Testis (tissue), 3 donors: Measurements from ENCODE around the gene ITPKC. TPM values are rescaled to one million over a fixed set of nuclear protein-coding genes. Genes with fewer than 3 reads are reported as not detected.

ENCODE experiments used
- DNase-seq: peaks from one replicate; pipeline ENCODE4 v3.0.0-alpha.2; 2019
- H3K27ac ChIP-seq, 2 donors: fragments of 200-600 bp; sonication (generic); one replicate each; pipeline ENCODE4 v1.5.1; 2019
- H3K27me3 ChIP-seq: fragments of 200-600 bp; sonication (generic); one replicate; pipeline ENCODE4 v1.5.1; 2019
- H3K36me3 ChIP-seq: fragments of 200-600 bp; sonication (generic); one replicate; pipeline ENCODE4 v1.5.1; 2017; ENCODE audit warnings: low read depth; ENCODE audit errors: missing control alignments
- H3K4me1 ChIP-seq: fragments of 200-600 bp; sonication (generic); one replicate; pipeline ENCODE4 v1.5.1; 2019
- H3K4me3 ChIP-seq, 2 donors: fragments of 200-600 bp; sonication (generic); one replicate each; pipeline ENCODE4 v1.5.1; 2017 to 2019
- H3K9me3 ChIP-seq: fragments of 200-600 bp; sonication (generic); one replicate; pipeline ENCODE4 v1.5.1; 2017
- POLR2A ChIP-seq: fragments of 450-650 bp; IDR thresholded peaks from one replicate; pipeline ENCODE4 v1.6.1; 2017; ENCODE audit warnings: antibody characterized with exemption, mild to moderate bottlenecking, moderate library complexity
- WGBS, 2 donors: methylation state at CpG; one replicate each; pipeline ENCODE4 v1.1.5; 2018; 5-methylcytosine and 5-hydroxymethylcytosine counted together
- intact Hi-C: fragments of 100-400 bp; cut with DNase I; formaldehyde crosslinking; loops from one replicate; pipeline ENCODE4 v1.15.1; 2023; ENCODE audit warnings: low total_unique reads
- polyA plus RNA-seq: library from polyadenylated mRNA; stranded (reverse); fragments of 350-450 nt; fragmentation: Illumina TruSeq; extraction: RNeasy Lipid Tissue Mini Kit (QIAGEN cat#74804); gene quantifications from one replicate; pipeline ENCODE4 v1.2.3, GENCODE V29; 2014; ENCODE audit warnings: low read depth, low replicate concordance; ENCODE audit not compliant: insufficient read depth
- total RNA-seq, 2 donors: library from RNA; depleted of rRNA; stranded (reverse); fragments of >200 nt; gene quantifications; one replicate each; pipeline ENCODE4 v1.2.3, GENCODE V29; 2016
- TF ChIP-seq, protein P1 (sequence below), 3 experiments: fragments of 450-650 bp in 2 of 3; fragments of 200-600 bp in 1 of 3; sonication (generic) in 1 of 3; IDR thresholded peaks; one replicate each; pipeline ENCODE4 v1.5.1; 2016 to 2019; ENCODE audit warnings: antibody characterized with exemption in 3 of 3, mild to moderate bottlenecking in 2 of 3, moderate library complexity in 1 of 3

ITPKC gene
- total and polyA plus RNA-seq, 3 donors from 2014 or later, result 11.6 to 20.8 (median 19.2) TPM

DNA sequence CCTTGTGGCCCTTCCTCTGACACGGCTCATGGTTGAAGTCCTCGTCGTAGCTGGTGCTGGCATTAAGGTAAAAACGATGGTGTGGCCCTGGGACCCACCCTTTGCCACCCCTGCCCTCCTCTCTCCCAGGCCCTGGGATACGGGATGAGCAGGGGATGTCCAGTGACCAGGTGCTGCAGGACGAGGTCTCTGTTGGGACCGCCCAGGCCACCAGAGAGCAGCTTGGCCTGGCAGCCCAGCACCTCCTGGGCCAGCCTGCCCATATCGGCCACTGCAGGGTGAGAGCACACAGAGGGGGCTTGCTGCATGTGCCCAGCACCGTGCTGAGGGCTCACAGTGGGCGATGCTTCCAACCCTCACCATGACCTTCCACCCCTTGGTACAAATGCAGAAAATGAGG is 27.0 kb downstream of the ITPKC start:
- intact Hi-C loops, result no loop called here
- no peak overlapping the region for H3K4me3 ChIP-seq
- peaks cover 23% of the 10 kb centered on the region for H3K4me1 ChIP-seq
- WGBS, 2 donors, result 91 to 95% methylated on average over 7 to 10 of the region's 10 CpGs
- H3K27me3 ChIP-seq, result no peaks in the 10 kb centered on the region
- H3K9me3 ChIP-seq, result no peaks in the 10 kb centered on the region
- TF ChIP-seq, protein P1, sequence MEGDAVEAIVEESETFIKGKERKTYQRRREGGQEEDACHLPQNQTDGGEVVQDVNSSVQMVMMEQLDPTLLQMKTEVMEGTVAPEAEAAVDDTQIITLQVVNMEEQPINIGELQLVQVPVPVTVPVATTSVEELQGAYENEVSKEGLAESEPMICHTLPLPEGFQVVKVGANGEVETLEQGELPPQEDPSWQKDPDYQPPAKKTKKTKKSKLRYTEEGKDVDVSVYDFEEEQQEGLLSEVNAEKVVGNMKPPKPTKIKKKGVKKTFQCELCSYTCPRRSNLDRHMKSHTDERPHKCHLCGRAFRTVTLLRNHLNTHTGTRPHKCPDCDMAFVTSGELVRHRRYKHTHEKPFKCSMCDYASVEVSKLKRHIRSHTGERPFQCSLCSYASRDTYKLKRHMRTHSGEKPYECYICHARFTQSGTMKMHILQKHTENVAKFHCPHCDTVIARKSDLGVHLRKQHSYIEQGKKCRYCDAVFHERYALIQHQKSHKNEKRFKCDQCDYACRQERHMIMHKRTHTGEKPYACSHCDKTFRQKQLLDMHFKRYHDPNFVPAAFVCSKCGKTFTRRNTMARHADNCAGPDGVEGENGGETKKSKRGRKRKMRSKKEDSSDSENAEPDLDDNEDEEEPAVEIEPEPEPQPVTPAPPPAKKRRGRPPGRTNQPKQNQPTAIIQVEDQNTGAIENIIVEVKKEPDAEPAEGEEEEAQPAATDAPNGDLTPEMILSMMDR (IDR thresholded peaks at IDR 0.05), result no peak
- no peak for TF ChIP-seq POLR2A
- no peaks in the 10 kb centered on the region for H3K36me3 ChIP-seq
- H3K27ac ChIP-seq, result no peak overlapping the region
- DNase-seq, result no peak

DNA sequence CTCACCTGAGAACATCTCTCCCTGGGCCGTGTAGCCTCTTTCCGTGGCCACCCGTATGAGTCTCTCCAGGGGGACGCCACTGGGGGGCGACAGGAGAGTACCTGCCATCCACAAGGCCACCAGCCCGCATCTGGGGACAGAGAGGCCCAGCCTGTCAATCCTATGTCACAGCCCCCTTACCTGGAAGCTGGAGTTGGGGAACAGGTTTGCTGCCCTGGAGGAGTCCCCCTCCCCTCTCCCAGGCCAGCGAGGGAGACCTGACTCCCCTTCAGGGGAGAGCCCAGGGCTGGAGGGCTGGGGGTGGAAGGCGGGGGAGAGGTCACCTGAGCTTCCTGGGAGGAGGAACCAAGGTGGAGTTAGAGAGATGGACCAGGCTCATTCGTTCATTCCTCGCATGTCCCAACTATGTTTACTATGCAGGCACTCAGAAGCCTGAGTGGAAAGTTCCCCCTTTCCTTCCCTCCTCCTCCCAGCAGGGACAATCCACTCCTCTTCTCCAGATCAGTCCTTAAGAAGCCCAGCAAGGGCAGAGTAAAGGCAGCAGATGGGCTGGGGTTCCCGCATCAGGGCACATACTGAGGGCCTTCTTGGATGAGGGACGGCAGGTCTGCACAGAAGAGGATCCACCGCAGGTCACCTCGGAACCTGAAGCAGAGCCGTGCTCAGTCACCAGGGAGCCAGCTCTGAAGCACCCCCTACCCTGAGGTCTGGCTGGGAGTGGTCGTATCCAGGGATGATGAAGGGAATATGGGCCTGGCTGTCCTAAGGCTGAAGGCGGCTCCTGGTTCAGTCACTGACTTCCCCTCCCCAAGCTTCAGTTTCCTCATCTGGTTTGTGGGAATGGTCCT is 27.9 kb downstream of the ITPKC start:
- TF ChIP-seq, protein P1 (IDR thresholded peaks at IDR 0.05), result no peak
- no peak for TF ChIP-seq POLR2A
- Histone ChIP-seq H3K9me3 (no peaks in the 10 kb centered on the region), H3K27ac (peak overlapping the region in 1 of 2 donors; percentile 41), H3K36me3 (no peaks in the 10 kb centered on the region), H3K4me1 (peaks cover 30% of the 10 kb centered on the region), H3K4me3 (no peak overlapping the region), H3K27me3 (no peaks in the 10 kb centered on the region)
- WGBS, 2 donors, result 74 to 79% methylated on average over 10 to 15 of the region's 17 CpGs
- DNase-seq, result no peak
- intact Hi-C loops, result no loop called here

DNA sequence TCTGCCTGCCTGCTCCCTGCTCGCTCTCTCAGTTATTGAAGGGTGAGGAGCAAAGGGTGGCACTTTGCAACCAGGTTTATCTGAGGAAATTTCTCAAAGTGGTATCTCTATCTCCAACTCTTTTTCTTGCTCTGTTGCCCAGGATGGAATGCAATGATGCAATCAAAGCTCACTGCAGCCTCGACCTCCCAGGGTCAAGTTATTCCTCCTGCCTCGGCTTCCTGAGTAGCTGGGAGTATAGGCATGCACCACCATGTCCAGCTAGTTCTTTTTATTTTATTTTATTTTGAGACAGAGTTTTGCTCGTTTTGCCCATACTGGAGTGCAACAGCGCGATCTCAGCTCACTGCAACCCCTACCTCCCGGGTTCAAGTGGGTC is 28.5 kb downstream of the ITPKC start:
- no peaks in the 10 kb centered on the region for H3K27me3 ChIP-seq
- no peak for TF ChIP-seq POLR2A
- TF ChIP-seq, protein P1 (IDR thresholded peaks at IDR 0.05), result no peak
- peak overlapping the region in 1 of 2 donors; percentile 41 for H3K27ac ChIP-seq
- intact Hi-C loops, result no loop called here
- 69 to 80% methylated on average over 7 of the region's 7 CpGs for WGBS, 2 donors
- H3K4me3 ChIP-seq, result no peak overlapping the region
- H3K4me1 ChIP-seq, result peaks cover 28% of the 10 kb centered on the region
- H3K9me3 ChIP-seq, result no peaks in the 10 kb centered on the region
- no peaks in the 10 kb centered on the region for H3K36me3 ChIP-seq
- no peak for DNase-seq

DNA sequence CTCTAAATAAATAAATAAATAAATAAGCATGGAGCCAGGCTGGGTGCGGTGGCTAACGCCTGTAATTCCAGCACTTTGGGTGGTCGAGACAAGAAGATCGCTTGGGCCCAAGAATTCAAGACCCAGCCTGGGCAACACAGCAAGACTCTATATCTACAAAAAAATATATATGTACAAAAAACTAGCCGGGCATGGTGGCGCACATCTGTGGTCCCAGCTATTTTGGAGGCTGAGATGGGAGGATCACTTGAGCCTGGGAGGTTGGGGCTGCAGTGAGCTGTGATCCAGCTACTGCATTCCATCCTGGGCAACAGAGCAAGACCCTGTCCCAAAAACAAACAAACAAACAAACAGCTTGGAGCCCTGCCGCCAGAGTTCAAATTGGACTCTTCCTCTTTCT is 30.6 kb downstream of the ITPKC start:
- Histone ChIP-seq H3K36me3 (no peaks in the 10 kb centered on the region), H3K27me3 (no peaks in the 10 kb centered on the region), H3K27ac (peak overlapping the region in 1 of 2 donors; percentile 55), H3K4me3 (no peak overlapping the region), H3K9me3 (no peaks in the 10 kb centered on the region), H3K4me1 (peaks cover 23% of the 10 kb centered on the region)
- no peak for TF ChIP-seq POLR2A
- TF ChIP-seq, protein P1 (IDR thresholded peaks at IDR 0.05), result no peak
- no peak for DNase-seq
- intact Hi-C loops, result no loop called here
- WGBS, 2 donors, result 82 to 96% methylated on average over 7 of the region's 7 CpGs
